GM19438 (cell line): ENCODE results near the gene STK10.

Source experiments
- ATAC-seq: cut with Tn5 transposase; IDR thresholded peaks from one replicate; pipeline ENCODE4 v1.9.1; 2021; ENCODE audit warnings: low read depth; ENCODE audit not compliant: unreplicated experiment

Gene STK10

GRCh38 chr5:172111852-172112225 lies 76.2 kb downstream of the STK10 start:
- ATAC-seq: no peak

- ATAC-seq: peak; percentile 77
Measured at GRCh38 chr5:172110921-172111851, 76.8 kb downstream of the STK10 start.

GRCh38 chr5:172110260-172110815 lies 77.7 kb downstream of the STK10 start:
- no peak for ATAC-seq

GRCh38 chr5:172109749-172110148 lies 78.3 kb downstream of the STK10 start:
- ATAC-seq: no peak

- ATAC-seq: no peak
Measured at GRCh38 chr5:172107571-172107970, 80.5 kb downstream of the STK10 start.

- no peak for ATAC-seq
Measured at GRCh38 chr5:172106511-172107356, 81.3 kb downstream of the STK10 start.

GRCh38 chr5:172105811-172106210 lies 82.2 kb downstream of the STK10 start:
- ATAC-seq: no peak

- ATAC-seq: no peak
Measured at GRCh38 chr5:172104801-172105701, 83.0 kb downstream of the STK10 start.

GRCh38 chr5:172104021-172104420 lies 84.0 kb downstream of the STK10 start:
- no peak for ATAC-seq

GRCh38 chr5:172102913-172103626 lies 85.0 kb downstream of the STK10 start:
- ATAC-seq: no peak

- ATAC-seq: no peak
Measured at GRCh38 chr5:172102218-172102870, 85.7 kb downstream of the STK10 start.

GRCh38 chr5:172101547-172102217 lies 86.3 kb downstream of the STK10 start:
- no peak for ATAC-seq

GRCh38 chr5:172098883-172099282 lies 89.1 kb downstream of the STK10 start:
- ATAC-seq: no peak

- ATAC-seq: no peak
Measured at GRCh38 chr5:172098046-172098445, 90.0 kb downstream of the STK10 start.

GRCh38 chr5:172097356-172097755 lies 90.7 kb downstream of the STK10 start:
- ATAC-seq: no peak

GRCh38 chr5:172096207-172096940 lies 91.7 kb downstream of the STK10 start:
- no peak for ATAC-seq

GRCh38 chr5:172095368-172096206 lies 92.4 kb downstream of the STK10 start:
- no peak for ATAC-seq
